ENCODE data around the gene CDKAL1.

GRCh38 chr6:21201187-21201586 is 666.9 kb downstream of the CDKAL1 start:
- TF ChIP-seq POLR2A (IDR thresholded peaks at IDR 0.05; ENCODE audit: low read depth, low read length) (no peak), EZH2 (IDR thresholded peaks at IDR 0.05; ENCODE audit: borderline replicate concordance, low read depth, low read length, severe bottlenecking) (no peak), CTCF (IDR thresholded peaks at IDR 0.05; ENCODE audit: extremely low read depth in 1 of 2, insufficient read depth in 1 of 2, low read depth in 1 of 2, low read length in 2 of 2) (no peak), POLR2AphosphoS5 (IDR thresholded peaks at IDR 0.05; ENCODE audit: insufficient read depth, low read depth, low read length) (no peak), JUN (IDR thresholded peaks at IDR 0.05; ENCODE audit: borderline replicate concordance, insufficient read depth, insufficient read length, low read depth) (no peak)
